Activated B cell treated with CpG ODN at 0.5 μM for 24 hours (primary cell): ENCODE measurements around the gene CLIC4. TPM values are rescaled to one million over a fixed set of nuclear protein-coding genes. Genes with fewer than 3 reads are reported as not detected.
A peak's percentile ranks its signal among the peaks of the same experiment; 100 is the strongest.
"Not testable (repeated sequence)": the region's sequence is repeated elsewhere in the genome, so short reads cannot be mapped to it uniquely, and the experiment has no call there.

Experiments
- ATAC-seq: fragments of 200-7000 bp; cut with Tn5 transposase; one replicate; pipeline ENCODE4 v1.10.0; 2021; ENCODE audit warnings: low read depth, mild to moderate bottlenecking, moderate library complexity
- CTCF ChIA-PET: fragments of 350-600 bp; sonication (Branson Sonifier 250); formaldehyde crosslinking; loops from one replicate; lab custom pipeline; 2021; ENCODE audit warnings: antibody characterized with exemption; lab: Charles Lee
- POLR2A ChIA-PET: fragments of 350-600 bp; sonication (Branson Sonifier 250); formaldehyde crosslinking; loops from one replicate; lab custom pipeline; 2021; ENCODE audit warnings: antibody characterized with exemption; lab: Charles Lee
- DNase-seq: peaks from one replicate; pipeline ENCODE4 v3.0.0; 2022
- H3K27ac Mint-ChIP-seq: one replicate; pipeline ENCODE4 v1.8.0; 2020; ENCODE audit warnings: mixed read lengths
- H3K27me3 Mint-ChIP-seq: one replicate; pipeline ENCODE4 v1.8.0; 2021; ENCODE audit warnings: mixed read lengths
- H3K36me3 Mint-ChIP-seq: one replicate; pipeline ENCODE4 v1.8.0; 2021; ENCODE audit warnings: low read depth, mixed read lengths
- H3K4me1 Mint-ChIP-seq: one replicate; pipeline ENCODE4 v1.8.0; 2021; ENCODE audit warnings: mixed read lengths
- H3K4me3 Mint-ChIP-seq: one replicate; pipeline ENCODE4 v1.8.0; 2020; ENCODE audit warnings: mild to moderate bottlenecking, mixed read lengths
- H3K9me3 Mint-ChIP-seq: one replicate; pipeline ENCODE4 v1.8.0; 2020; ENCODE audit warnings: mixed read lengths
- CTCF ChIP-seq: fragments of 200-600 bp; IDR thresholded peaks from one replicate; pipeline ENCODE4 v1.8.0; 2022; ENCODE audit warnings: antibody characterized with exemption, mild to moderate bottlenecking
- intact Hi-C: fragments of 100-400 bp; cut with micrococcal nuclease; formaldehyde crosslinking; loops from one replicate; pipeline ENCODE4 v1.15.1; 2024
- total RNA-seq: library from RNA; stranded (reverse); gene quantifications from 2 replicates; pipeline ENCODE4 v1.2.3, GENCODE V29; 2022

The CLIC4 gene
- total RNA-seq, 1 donor from 2014 or later, result 99.8 TPM

- TF ChIP-seq CTCF, result no peak
- Mint-ChIP-seq H3K4me3 (no peak overlapping the region), H3K27me3 (no peaks in the 10 kb centered on the region), H3K36me3 (peaks cover 10% of the 10 kb centered on the region), H3K27ac (no peak overlapping the region), H3K4me1 (peaks cover 47% of the 10 kb centered on the region), H3K9me3 (no peaks in the 10 kb centered on the region)
- intact Hi-C loops, result loop anchor here (5.0 kb wide), 1 partner anchor 37 kb away; no protein-coding TSS in a partner anchor
- ChIA-PET POLR2A (no interaction called here), CTCF (interaction anchor here (0.6 kb wide), 1 partner anchor 29 kb away, joined by 3 read pairs; no protein-coding TSS in a partner anchor)
- DNase-seq (no peak), ATAC-seq (no peak)
These were observed 45.2 kb downstream of the CLIC4 start for GRCh38 chr1:24790490-24790889.

- H3K36me3 Mint-ChIP-seq, result peaks cover 15% of the 10 kb centered on the region
- ChIA-PET CTCF (interaction anchor here (1.1 kb wide), 1 partner anchor 105 kb away, joined by 3 read pairs; no protein-coding TSS in a partner anchor), POLR2A (no interaction called here)
- H3K27me3 Mint-ChIP-seq, result no peaks in the 10 kb centered on the region
- peak overlapping the region; percentile 25 for H3K27ac Mint-ChIP-seq
- TF ChIP-seq CTCF, result no peak
- ATAC-seq (no peak), DNase-seq (no peak)
- H3K9me3 Mint-ChIP-seq, result no peaks in the 10 kb centered on the region
- peaks cover 39% of the 10 kb centered on the region for H3K4me1 Mint-ChIP-seq
- no peak overlapping the region for H3K4me3 Mint-ChIP-seq
- intact Hi-C loops, result loop anchor here (5.0 kb wide), 1 partner anchor 34 kb away; no protein-coding TSS in a partner anchor
These were observed 48.3 kb downstream of the CLIC4 start for GRCh38 chr1:24793447-24794129.

DNA sequence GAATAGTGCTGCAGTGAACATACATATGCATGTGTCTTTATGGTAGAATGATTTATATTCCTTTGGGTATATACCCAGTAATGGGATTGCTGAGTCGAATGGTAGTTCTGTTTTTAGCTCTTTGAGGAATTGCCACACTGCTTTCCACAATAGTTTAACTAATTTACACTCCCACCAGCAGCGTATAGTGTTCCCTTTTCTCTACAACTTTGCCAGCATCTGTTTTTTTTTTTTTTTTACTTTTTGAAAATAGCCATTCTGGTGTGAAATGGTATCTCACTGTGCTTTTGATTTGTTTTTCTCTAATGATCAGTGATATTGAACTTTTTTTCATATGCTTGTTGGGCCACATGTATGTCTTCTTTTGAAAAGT, 48.9 kb downstream of the CLIC4 start:
- H3K9me3 Mint-ChIP-seq, ATAC-seq, DNase-seq, H3K27me3 Mint-ChIP-seq, POLR2A ChIA-PET: not testable (repeated sequence)
- intact Hi-C loops, result loop anchor here (5.0 kb wide), 1 partner anchor 33 kb away; no protein-coding TSS in a partner anchor
- CTCF ChIA-PET, result interaction anchor here (1.1 kb wide), 1 partner anchor 106 kb away, joined by 3 read pairs; no protein-coding TSS in a partner anchor
- H3K4me3 Mint-ChIP-seq, result peak overlapping the region; percentile 21
- peaks cover 37% of the 10 kb centered on the region for H3K4me1 Mint-ChIP-seq
- peak overlapping the region; percentile 25 for H3K27ac Mint-ChIP-seq
- H3K36me3 Mint-ChIP-seq, result peaks cover 17% of the 10 kb centered on the region

GRCh38 chr1:24795236-24795635, 50.0 kb downstream of the CLIC4 start:
- Mint-ChIP-seq H3K36me3 (peaks cover 19% of the 10 kb centered on the region), H3K27ac (no peak overlapping the region), H3K4me1 (peaks cover 34% of the 10 kb centered on the region), H3K9me3 (no peaks in the 10 kb centered on the region), H3K27me3 (no peaks in the 10 kb centered on the region), H3K4me3 (no peak overlapping the region)
- POLR2A ChIA-PET, result no interaction called here
- DNase-seq (no peak), ATAC-seq (no peak)
- CTCF ChIA-PET, result no interaction called here
- intact Hi-C loops, result no loop called here
- no peak for TF ChIP-seq CTCF

- Mint-ChIP-seq H3K9me3 (no peaks in the 10 kb centered on the region), H3K4me3 (no peak overlapping the region), H3K27ac (no peak overlapping the region), H3K4me1 (peaks cover 40% of the 10 kb centered on the region), H3K27me3 (no peaks in the 10 kb centered on the region), H3K36me3 (peaks cover 27% of the 10 kb centered on the region)
- POLR2A ChIA-PET, result interaction anchor here (0.6 kb wide), 1 partner anchor 11 kb away, joined by 7 read pairs; no protein-coding TSS in a partner anchor
- CTCF ChIA-PET, result no interaction called here
- DNase-seq (no peak), ATAC-seq (no peak)
- intact Hi-C loops, result no loop called here
- no peak for TF ChIP-seq CTCF
These were observed 51.3 kb downstream of the CLIC4 start for GRCh38 chr1:24796524-24796923.

- ATAC-seq, H3K27me3 Mint-ChIP-seq, H3K4me3 Mint-ChIP-seq, H3K9me3 Mint-ChIP-seq, H3K27ac Mint-ChIP-seq, CTCF ChIA-PET, intact Hi-C loops, DNase-seq, POLR2A ChIA-PET: not testable (repeated sequence)
- Mint-ChIP-seq H3K4me1 (peaks cover 37% of the 10 kb centered on the region), H3K36me3 (peaks cover 37% of the 10 kb centered on the region)
These were observed 54.0 kb downstream of the CLIC4 start for GRCh38 chr1:24799242-24799641.
